Stimulated activated CD8-positive, alpha-beta memory T cell treated with anti-CD3 and anti-CD28 coated beads, Interleukin-15, amount 100 ng/mL, for 4 hours (primary cell): Measurements from ENCODE around the gene FUOM.
A peak's percentile ranks its signal among the peaks of the same experiment; 100 is the strongest.
"Not testable (repeated sequence)": the region's sequence is repeated elsewhere in the genome, so short reads cannot be mapped to it uniquely, and the experiment has no call there.

Source experiments
- DNase-seq, 2 donors: peaks; one replicate each; pipeline ENCODE4 v3.0.0-alpha.2; 2020; ENCODE audit warnings: low read depth in 2 of 2

FUOM gene

GRCh38 chr10:133329491-133330202 is 28.2 kb downstream of the FUOM start:
- peak in 1 of 2 donors; percentile 70 for DNase-seq

GRCh38 chr10:133328358-133329343 is 29.2 kb downstream of the FUOM start:
- no peak for DNase-seq

- no peak for DNase-seq
These were observed 30.0 kb downstream of the FUOM start for GRCh38 chr10:133327651-133328357.

- no peak for DNase-seq
These were observed 30.8 kb downstream of the FUOM start for GRCh38 chr10:133326745-133327650.

- DNase-seq = no peak
These were observed 31.6 kb downstream of the FUOM start for GRCh38 chr10:133326223-133326551.

- no peak for DNase-seq
These were observed 32.2 kb downstream of the FUOM start for GRCh38 chr10:133325440-133326222.

GRCh38 chr10:133324857-133325260 is 33.0 kb downstream of the FUOM start:
- DNase-seq = no peak

GRCh38 chr10:133324198-133324792 is 33.5 kb downstream of the FUOM start:
- DNase-seq = no peak

- not testable (repeated sequence) for DNase-seq
These were observed 35.6 kb downstream of the FUOM start for GRCh38 chr10:133322064-133322709.

GRCh38 chr10:133320852-133321422 is 36.9 kb downstream of the FUOM start:
- not testable (repeated sequence) for DNase-seq

- DNase-seq = no peak
These were observed 39.2 kb downstream of the FUOM start for GRCh38 chr10:133318494-133319127.

GRCh38 chr10:133316732-133317131 is 41.1 kb downstream of the FUOM start:
- DNase-seq = no peak

- DNase-seq = no peak
These were observed 41.6 kb downstream of the FUOM start for GRCh38 chr10:133316266-133316665.

GRCh38 chr10:133315847-133316246 is 42.0 kb downstream of the FUOM start:
- DNase-seq = no peak

GRCh38 chr10:133314911-133315310 is 42.9 kb downstream of the FUOM start:
- DNase-seq = no peak

GRCh38 chr10:133313192-133313591 is 44.6 kb downstream of the FUOM start:
- no peak for DNase-seq

GRCh38 chr10:133312769-133313145 is 45.1 kb downstream of the FUOM start:
- no peak for DNase-seq

- no peak for DNase-seq
These were observed 45.6 kb downstream of the FUOM start for GRCh38 chr10:133312016-133312768.
